Sigmoid colon (tissue), 4 donors: Measurements from ENCODE around the gene COL11A1.

Source experiments
- CTCF ChIP-seq, 4 experiments: fragments of 450-650 bp in 3 of 4; fragments of 200-600 bp in 1 of 4; IDR thresholded peaks; one replicate each; pipeline ENCODE4 v1.5.1; 2016 to 2019; ENCODE audit warnings: antibody characterized with exemption in 4 of 4, mild to moderate bottlenecking in 3 of 4, moderate library complexity in 2 of 4
- EP300 ChIP-seq, 4 donors: sonication (generic); formaldehyde crosslinking; IDR thresholded peaks; one replicate each; pipeline ENCODE4 v1.6.1; 2017; ENCODE audit warnings: antibody characterized with exemption in 4 of 4
- POLR2A ChIP-seq, 2 donors: fragments of 450-650 bp; IDR thresholded peaks; one replicate each; pipeline ENCODE4 v1.6.1; 2016; ENCODE audit warnings: antibody characterized with exemption in 2 of 2, mild to moderate bottlenecking in 2 of 2, moderate library complexity in 2 of 2

GRCh38 chr1:102897557-102897956, 210.8 kb downstream of the COL11A1 start:
- no peak for TF ChIP-seq POLR2A (IDR thresholded peaks at IDR 0.05)
- no peak for TF ChIP-seq EP300 (IDR thresholded peaks at IDR 0.05)
- no peak for TF ChIP-seq CTCF (IDR thresholded peaks at IDR 0.05)
